HTR-8/SVneo (cell line): ENCODE results near the gene DYRK3.
A peak's percentile ranks its signal among the peaks of the same experiment; 100 is the strongest.

Experiments used
- DNase-seq: peaks from one replicate; pipeline ENCODE4 v3.0.0; 2011; ENCODE audit warnings: low spot score, mixed read lengths; ENCODE audit not compliant: insufficient read length
- FAIRE-seq: peaks from 2 replicates; lab custom pipeline; 2011; peaks lifted over from hg19 to GRCh38; lab: Jason Lieb, UNC

The DYRK3 gene

GRCh38 chr1:206635080-206635977, at the start of gene DYRK3:
DYRK3 (plus strand) TSS chr1:206635536; CDS start chr1:206635704, 168 bp downstream.
- FAIRE-seq (peak; percentile 95), DNase-seq (peak; percentile 93)

- no peak for FAIRE-seq
- no peak for DNase-seq
These were observed 48.6 kb upstream of the DYRK3 start for GRCh38 chr1:206586501-206587445.

- DNase-seq = no peak
- no peak for FAIRE-seq
These were observed 47.4 kb upstream of the DYRK3 start for GRCh38 chr1:206587904-206588303.

GRCh38 chr1:206588492-206588891, 46.8 kb upstream of the DYRK3 start:
- no peak for DNase-seq
- FAIRE-seq = no peak

GRCh38 chr1:206589206-206589605, 46.1 kb upstream of the DYRK3 start:
- DNase-seq (peak; percentile 87), FAIRE-seq (no peak)

- FAIRE-seq (peak; percentile 20), DNase-seq (peak; percentile 41)
These were observed 45.1 kb upstream of the DYRK3 start for GRCh38 chr1:206590025-206590758.

- no peak for FAIRE-seq
- no peak for DNase-seq
These were observed 44.1 kb upstream of the DYRK3 start for GRCh38 chr1:206591226-206591625.

- FAIRE-seq (no peak), DNase-seq (no peak)
These were observed 43.6 kb upstream of the DYRK3 start for GRCh38 chr1:206591696-206592095.

- no peak for FAIRE-seq
These were observed 41.9 kb upstream of the DYRK3 start for GRCh38 chr1:206593351-206593925.

GRCh38 chr1:206595581-206596318, 39.6 kb upstream of the DYRK3 start:
- no peak for FAIRE-seq

More at GRCh38 chr1:206593351-206593925, 41.9 kb upstream of the DYRK3 start:
- DNase-seq = no peak

GRCh38 chr1:206596319-206596666, 39.0 kb upstream of the DYRK3 start:
- FAIRE-seq (no peak), DNase-seq (no peak)

More at GRCh38 chr1:206595581-206596318, 39.6 kb upstream of the DYRK3 start:
- DNase-seq = no peak

GRCh38 chr1:206600527-206600926, 34.8 kb upstream of the DYRK3 start:
- FAIRE-seq (no peak), DNase-seq (no peak)

- DNase-seq (no peak), FAIRE-seq (no peak)
These were observed 30.5 kb upstream of the DYRK3 start for GRCh38 chr1:206604861-206605260.

GRCh38 chr1:206606867-206607266, 28.5 kb upstream of the DYRK3 start:
- FAIRE-seq = no peak
- DNase-seq = no peak

GRCh38 chr1:206608108-206608698, 27.1 kb upstream of the DYRK3 start:
- DNase-seq = no peak

GRCh38 chr1:206609229-206609991, 25.9 kb upstream of the DYRK3 start:
- FAIRE-seq = no peak
- no peak for DNase-seq

More at GRCh38 chr1:206608108-206608698, 27.1 kb upstream of the DYRK3 start:
- FAIRE-seq = no peak

GRCh38 chr1:206612129-206612876, 23.0 kb upstream of the DYRK3 start, which contains the start of gene EIF2D:
EIF2D (minus strand) TSS chr1:206612465; CDS start chr1:206612342, 123 bp downstream.
- FAIRE-seq (peak; percentile 76), DNase-seq (peak; percentile 98)
